Fibroblast of pulmonary artery (primary cell): ENCODE measurements around the gene RABGAP1.

ENCODE experiments used
- DNase-seq: peaks from one replicate; pipeline ENCODE4 v3.0.0-alpha.2; 2010; ENCODE audit warnings: low read depth
- H3K4me3 ChIP-seq: replicated peaks from 2 replicates; pipeline ENCODE4 v1.5.1; 2011; ENCODE audit warnings: low read depth, mild to moderate bottlenecking, control low read depth, low read length, moderate library complexity
- CTCF ChIP-seq: IDR thresholded peaks from 2 replicates; pipeline ENCODE4 v1.5.1; 2011; ENCODE audit warnings: mild to moderate bottlenecking, control low read depth, low read length, inconsistent platforms; ENCODE audit errors: missing control alignments

RABGAP1 gene

DNA sequence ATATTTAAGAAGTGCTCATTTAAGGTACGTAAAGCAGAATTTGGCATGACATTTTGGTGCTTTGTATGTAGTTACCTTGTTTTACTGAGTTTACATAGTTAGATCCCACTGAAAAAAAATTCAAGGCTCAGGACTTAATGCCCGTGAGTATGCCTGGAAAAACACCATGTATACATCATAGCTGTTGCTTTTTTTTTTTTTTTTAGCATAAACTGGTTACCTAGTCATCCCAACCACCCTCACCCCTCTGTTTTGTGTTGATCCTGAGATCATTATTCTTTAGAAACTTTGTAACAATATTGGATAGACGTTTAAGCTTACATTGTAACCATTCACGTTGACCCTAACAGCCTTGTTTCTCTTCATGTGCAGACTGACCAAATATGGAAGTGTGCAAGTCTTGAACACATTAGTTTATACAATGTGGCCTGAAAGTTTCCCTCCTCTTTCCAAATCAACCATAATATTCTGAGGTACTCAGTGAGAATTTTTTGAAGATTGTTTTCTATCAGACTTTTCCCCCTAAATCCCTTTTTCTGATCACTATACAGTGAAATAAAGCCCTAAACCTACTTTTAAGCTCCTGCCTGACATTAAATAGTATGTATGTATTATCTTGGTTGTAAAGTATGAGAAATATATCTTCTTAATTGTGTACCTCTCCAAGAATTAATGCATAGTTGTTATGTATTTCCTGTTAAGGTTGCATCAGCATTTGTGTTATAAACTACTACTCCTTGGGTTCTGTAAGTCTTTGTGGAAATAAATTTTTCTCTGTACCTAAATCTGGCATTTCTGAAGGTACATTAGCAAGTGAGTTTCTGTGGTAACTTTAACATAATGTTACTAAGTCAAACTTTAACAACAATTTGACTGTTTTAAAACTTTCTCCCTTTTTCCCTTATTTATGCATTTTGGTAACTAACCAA lies 4.4 kb downstream of the RABGAP1 start:
- no peak overlapping the region for H3K4me3 ChIP-seq
- TF ChIP-seq CTCF: no peak
- DNase-seq: no peak

GRCh38 chr9:122946461-122947005 lies 5.7 kb downstream of the RABGAP1 start:
- H3K4me3 ChIP-seq: no peak overlapping the region
- DNase-seq: no peak
- no peak for TF ChIP-seq CTCF

GRCh38 chr9:122948313-122948712 lies 7.5 kb downstream of the RABGAP1 start:
- H3K4me3 ChIP-seq: no peak overlapping the region
- DNase-seq: no peak
- no peak for TF ChIP-seq CTCF

GRCh38 chr9:122949696-122950095 lies 8.9 kb downstream of the RABGAP1 start:
- no peak for TF ChIP-seq CTCF
- no peak overlapping the region for H3K4me3 ChIP-seq
- DNase-seq: peak; percentile 28

DNA sequence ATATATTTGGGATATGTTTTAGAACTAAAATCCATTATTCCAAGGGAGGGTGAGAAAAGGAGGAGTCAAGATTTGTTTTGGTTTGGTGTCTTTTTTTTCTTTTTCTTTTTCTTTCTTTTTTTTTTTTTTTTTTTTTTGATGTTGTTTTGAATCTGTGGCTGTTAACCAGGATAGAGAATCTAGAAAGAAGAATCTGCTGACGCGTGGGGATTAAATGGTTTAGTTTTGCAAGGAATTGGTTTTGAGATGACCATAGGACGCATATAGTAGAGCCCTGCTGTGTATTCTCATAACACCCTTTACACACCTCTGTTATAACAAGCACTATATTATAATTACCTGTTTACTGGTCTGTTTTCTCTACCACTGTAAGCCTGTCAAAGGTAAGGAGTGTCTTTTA lies 9.4 kb downstream of the RABGAP1 start:
- no peak overlapping the region for H3K4me3 ChIP-seq
- no peak for TF ChIP-seq CTCF
- DNase-seq: no peak

DNA sequence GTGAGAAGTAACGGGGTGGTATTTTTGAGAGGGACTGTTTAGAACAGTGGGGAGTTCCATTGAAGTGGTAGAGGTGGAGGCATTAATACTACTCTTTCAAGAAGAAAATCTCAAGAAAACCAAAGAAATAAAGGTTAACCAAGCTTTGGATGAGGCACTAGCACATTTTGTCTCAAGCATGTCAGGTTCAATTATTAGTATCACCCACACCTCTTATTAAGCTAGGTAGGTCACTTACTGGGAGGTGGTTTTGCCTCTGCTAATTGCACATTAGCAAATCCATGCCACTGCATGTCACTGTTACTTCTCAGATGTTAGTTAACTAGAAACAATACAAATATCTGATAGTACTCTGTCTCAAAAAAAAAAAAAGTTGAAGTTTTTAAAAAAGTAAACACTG lies 10.2 kb downstream of the RABGAP1 start:
- no peak overlapping the region for H3K4me3 ChIP-seq
- DNase-seq: no peak
- TF ChIP-seq CTCF: no peak
